Measurements from ENCODE around the gene PARD3.

- TF ChIP-seq ZNF512 (CRISPR knock-in tag; IDR thresholded peaks at IDR 0.05; ENCODE audit: borderline replicate concordance) = no peak
- TF ChIP-seq NR3C1 (CRISPR knock-in tag; conservative IDR thresholded peaks at IDR 0.05; ENCODE audit: low read depth) = no peak
- TF ChIP-seq ATF3 (CRISPR knock-in tag; conservative IDR thresholded peaks at IDR 0.05) = no peak
- TF ChIP-seq MLX (CRISPR knock-in tag; IDR thresholded peaks at IDR 0.05) = no peak
- no peak for TF ChIP-seq CTCF (IDR thresholded peaks at IDR 0.05)
- no peak for TF ChIP-seq JAZF1 (CRISPR knock-in tag; IDR thresholded peaks at IDR 0.05)
- no peak for TF ChIP-seq ZNF423 (CRISPR knock-in tag; IDR thresholded peaks at IDR 0.05)
Measured at GRCh38 chr10:34228066-34228465, 587.0 kb downstream of the PARD3 start.
